ENCODE results near the gene MAFB.
A peak's percentile ranks its signal among the peaks of the same experiment; 100 is the strongest.

The MAFB gene

DNA sequence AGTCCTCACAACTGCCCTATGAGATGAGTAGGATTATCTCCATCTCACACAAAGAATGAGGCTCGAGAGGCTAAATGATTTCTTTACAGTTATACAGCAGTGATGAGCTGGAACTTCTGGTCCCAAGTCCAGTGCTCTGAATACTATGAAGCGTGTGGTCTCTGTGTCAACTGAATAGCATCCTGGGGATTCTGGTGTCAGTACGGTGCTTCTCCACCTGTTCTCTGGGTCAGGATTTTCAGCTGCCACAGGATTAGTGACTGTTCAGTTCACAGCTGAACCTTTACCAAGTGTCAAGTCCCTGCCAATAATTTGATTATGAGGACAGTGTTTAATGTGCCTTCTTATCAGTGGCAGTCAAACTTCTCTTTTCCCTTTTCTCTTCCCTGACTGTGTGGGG, 5.2 kb upstream of the MAFB start:
- H3K4me3 ChIP-seq (ENCODE audit: low read depth, low read length), result no peak overlapping the region
- DNase-seq (ENCODE audit: low read depth), result no peak
- TF ChIP-seq, protein P1, sequence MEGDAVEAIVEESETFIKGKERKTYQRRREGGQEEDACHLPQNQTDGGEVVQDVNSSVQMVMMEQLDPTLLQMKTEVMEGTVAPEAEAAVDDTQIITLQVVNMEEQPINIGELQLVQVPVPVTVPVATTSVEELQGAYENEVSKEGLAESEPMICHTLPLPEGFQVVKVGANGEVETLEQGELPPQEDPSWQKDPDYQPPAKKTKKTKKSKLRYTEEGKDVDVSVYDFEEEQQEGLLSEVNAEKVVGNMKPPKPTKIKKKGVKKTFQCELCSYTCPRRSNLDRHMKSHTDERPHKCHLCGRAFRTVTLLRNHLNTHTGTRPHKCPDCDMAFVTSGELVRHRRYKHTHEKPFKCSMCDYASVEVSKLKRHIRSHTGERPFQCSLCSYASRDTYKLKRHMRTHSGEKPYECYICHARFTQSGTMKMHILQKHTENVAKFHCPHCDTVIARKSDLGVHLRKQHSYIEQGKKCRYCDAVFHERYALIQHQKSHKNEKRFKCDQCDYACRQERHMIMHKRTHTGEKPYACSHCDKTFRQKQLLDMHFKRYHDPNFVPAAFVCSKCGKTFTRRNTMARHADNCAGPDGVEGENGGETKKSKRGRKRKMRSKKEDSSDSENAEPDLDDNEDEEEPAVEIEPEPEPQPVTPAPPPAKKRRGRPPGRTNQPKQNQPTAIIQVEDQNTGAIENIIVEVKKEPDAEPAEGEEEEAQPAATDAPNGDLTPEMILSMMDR (IDR thresholded peaks at IDR 0.05; ENCODE audit: control insufficient read depth, extremely low read depth, insufficient read depth), result no peak

DNA sequence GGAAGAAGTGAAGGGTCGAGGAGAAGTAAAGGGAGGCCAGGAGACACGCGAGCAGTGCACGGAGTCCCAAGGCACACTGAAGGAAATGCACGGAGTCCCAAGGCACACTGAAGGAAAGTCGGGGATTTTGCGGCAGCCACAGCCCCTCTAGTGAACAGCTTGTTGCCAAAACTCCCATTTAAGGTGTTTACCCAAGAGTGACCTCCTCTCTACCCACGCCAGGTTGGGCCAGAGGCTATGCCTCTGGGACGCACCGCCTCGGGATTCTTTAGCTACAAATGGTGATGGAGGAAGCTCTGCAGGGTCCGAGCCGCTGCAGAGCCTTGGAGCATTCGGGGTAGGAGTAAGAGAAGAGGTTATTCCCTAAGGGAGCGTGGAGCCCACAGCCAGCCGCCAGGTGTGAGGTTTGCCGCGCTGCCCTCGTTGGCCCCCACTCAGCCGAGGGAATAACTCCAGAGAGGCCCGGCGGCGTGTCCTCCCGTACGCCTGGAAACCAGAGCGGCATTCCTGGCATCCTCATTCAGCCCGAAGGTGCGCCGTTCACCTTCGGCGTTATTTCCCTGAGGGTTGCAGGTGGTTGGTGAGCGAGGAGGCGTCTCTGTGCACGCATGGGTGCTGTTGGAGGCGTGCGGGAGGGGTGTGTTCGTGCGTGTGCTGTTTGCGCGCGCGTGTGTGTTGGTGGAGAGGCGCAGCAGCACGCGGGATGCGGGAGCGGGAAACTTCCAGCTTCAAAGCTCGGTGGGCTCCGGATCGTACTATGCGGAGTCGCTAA, 3.4 kb upstream of the MAFB start:
- no peak for DNase-seq (ENCODE audit: low read depth)
- TF ChIP-seq, protein P1 (IDR thresholded peaks at IDR 0.05; ENCODE audit: control insufficient read depth, extremely low read depth, insufficient read depth), result no peak
- H3K4me3 ChIP-seq (ENCODE audit: low read depth, low read length), result no peak overlapping the region

DNA sequence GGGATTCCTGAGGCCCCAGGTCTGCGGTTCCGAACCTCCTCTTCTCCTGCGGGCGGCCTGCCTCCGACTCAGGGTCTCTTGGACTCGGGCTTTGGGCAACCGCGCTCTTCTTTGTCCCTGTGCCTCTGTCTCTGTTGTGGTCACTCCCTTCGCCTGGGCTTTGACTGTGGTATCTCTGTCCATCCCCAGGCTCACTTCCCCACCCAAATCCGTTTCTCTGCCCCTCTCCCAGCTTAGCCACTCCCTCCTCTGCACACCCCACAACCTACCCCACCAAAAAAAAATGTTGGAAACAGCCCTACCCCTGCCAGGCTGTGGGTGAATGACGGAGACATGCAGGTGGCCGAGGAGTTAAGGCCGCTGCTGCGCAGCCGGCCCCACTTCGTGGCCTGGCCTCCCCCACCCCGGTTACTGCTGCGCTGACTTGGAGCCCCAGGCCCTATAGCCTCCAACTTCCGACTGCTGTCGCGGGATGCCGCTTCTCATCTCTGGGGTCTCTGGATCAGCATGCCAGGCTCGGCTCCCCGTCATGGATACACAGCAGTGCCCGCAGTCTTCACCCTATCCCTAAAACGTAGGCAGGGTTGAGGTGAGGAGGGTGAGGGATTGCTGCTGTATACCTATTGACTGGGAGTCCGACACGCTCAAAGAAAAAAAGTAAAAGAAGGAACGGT, 2.7 kb upstream of the MAFB start:
- no peak for DNase-seq (ENCODE audit: low read depth)
- TF ChIP-seq, protein P1 (IDR thresholded peaks at IDR 0.05; ENCODE audit: control insufficient read depth, extremely low read depth, insufficient read depth), result no peak
- H3K4me3 ChIP-seq (ENCODE audit: low read depth, low read length), result no peak overlapping the region

DNA sequence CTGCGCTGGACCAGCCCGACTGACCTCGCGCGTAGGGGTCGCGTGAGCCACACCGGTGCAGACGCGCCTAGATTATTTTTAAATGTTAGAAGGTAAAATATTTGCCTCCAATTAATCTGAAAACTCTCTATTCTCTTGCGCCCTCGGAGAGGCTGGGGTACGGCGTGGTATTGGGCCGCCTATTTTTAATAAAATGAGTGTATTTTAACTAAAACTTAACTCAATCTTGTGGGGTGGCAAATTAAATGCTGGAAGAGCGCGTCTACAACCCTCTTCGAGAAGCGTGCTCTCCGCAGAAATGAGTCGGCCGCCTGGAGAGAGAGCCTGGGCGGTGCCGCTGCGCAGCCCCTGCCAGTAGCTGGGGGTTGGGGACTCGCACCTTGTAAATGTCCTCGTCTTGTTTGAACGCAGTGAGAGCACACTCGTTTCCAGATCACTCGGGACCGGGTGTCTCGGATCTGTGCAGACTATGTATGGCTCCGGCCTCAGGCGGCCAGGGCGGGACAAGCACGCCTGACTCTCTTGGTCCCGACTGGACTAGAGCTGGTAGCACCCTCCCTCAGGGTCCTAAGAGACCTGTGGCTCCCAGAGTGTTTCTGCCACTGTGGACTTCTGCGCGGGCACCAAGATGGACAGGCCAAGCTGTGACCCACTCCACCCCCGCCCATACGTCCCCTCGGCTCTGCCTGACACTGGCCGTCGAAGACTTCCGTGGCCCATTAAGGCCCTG, 2.0 kb upstream of the MAFB start:
- no peak for DNase-seq (ENCODE audit: low read depth)
- no peak overlapping the region for H3K4me3 ChIP-seq (ENCODE audit: low read depth, low read length)
- TF ChIP-seq, protein P1 (IDR thresholded peaks at IDR 0.05; ENCODE audit: control insufficient read depth, extremely low read depth, insufficient read depth), result no peak

DNA sequence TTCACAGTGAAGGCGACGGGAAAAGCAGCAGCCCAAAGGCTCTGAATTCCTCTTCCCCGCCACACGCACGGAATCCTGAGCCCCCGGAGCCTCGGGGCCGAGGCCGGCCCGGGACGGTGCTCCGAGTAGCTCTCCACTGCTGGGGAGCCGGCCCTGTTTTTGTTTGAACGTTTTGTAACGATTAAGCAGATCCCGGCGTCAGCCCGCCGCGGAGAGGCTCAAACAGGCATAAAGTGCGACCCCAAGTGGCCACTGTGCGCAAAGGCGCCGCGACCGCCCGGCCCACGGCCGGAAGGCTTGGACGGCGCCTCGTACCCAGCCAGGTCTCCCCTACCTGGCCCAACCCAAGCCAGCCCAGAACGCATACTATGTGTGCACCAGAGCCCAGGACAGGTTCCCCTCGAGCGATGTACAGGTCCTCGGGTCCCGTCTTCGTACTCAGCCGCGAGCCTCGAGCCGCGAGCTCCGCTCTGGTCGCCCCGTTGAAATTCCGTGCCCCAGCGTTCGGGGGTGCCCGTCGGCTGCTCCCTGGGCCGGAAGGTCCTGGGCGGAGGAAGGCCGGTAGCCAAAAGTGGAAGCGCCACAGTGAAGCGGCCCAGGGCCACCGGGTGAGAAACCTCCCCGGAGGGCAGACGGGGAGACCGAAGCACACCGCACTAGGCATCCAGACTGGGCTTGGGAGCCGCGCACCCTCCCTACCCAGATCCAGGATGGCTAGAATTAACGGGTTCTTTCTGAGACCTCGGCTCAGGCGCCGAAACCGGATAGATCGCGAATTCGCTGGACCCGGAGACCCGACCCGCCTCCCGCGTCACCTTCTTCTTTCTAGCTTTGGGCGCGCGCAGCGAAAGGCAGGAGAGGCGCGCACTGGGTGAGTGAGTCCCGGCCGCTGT, 1.2 kb upstream of the MAFB start:
- TF ChIP-seq, protein P1 (IDR thresholded peaks at IDR 0.05; ENCODE audit: control insufficient read depth, extremely low read depth, insufficient read depth), result peak; percentile 84
- H3K4me3 ChIP-seq (ENCODE audit: low read depth, low read length), result peak overlapping the region; percentile 90
- peak; percentile 72 for DNase-seq (ENCODE audit: low read depth)

Measured in LNCaP clone FGC (cell line).